ENCODE data around the gene VWA2. TPM values are rescaled to one million over a fixed set of nuclear protein-coding genes. Genes with fewer than 3 reads are reported as not detected.

VWA2 gene
- total and polyA plus RNA-seq, 4 donors, result 1.6 to 18.3 (median 8.4) TPM

DNA sequence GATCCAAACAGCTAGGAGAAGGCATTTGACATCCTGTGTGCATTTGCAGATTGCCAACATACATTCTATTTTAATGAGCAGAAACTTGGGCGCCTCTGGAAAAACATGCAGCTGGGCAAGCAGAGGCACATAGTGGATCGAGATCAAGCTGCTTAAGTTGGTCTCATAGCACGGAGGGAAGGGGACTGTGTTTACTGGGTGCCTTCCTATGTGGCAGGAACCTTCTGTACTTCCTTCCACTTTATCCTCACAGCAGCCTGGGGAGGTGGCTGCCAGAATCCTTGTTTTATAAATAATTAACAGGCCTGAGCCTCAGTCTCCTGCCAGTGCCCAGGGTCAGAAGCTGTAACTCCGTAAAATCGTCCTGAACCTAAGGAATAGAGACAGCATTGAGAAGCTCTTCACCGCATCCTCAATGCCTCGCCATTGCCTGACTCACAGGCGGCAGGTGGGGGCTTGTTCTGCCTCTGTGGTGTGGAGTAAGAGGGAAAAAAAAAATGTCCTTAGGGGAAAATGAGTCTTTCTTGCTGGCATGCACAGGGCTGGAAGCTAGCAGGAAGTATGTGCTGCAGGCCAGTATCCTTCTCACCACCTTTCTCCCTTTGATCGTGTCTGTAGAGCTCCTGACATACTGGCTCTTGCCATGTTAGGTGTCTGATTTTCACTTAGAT lies 6.2 kb downstream of the VWA2 start:
- Histone ChIP-seq H3K4me3 (no peak overlapping the region), H3K9ac (ENCODE audit: insufficient read depth in 1 of 2, low read length in 2 of 2) (no peak overlapping the region), H3K4me1 (ENCODE audit: control insufficient read depth in 5 of 5, insufficient read depth in 5 of 5, low read length in 5 of 5) (peaks cover 0 to 18% (median 0%) of the 10 kb centered on the region in 5 donors), H3K27ac (ENCODE audit: low read depth in 1 of 2, low read length in 1 of 2) (peak overlapping the region in 1 of 2 donors; percentile 59), H3K36me3 (ENCODE audit: control insufficient read depth in 4 of 4, insufficient read depth in 4 of 4, low read length in 4 of 4) (no peaks in the 10 kb centered on the region), H3K9me3 (ENCODE audit: control insufficient read depth in 4 of 4, insufficient read depth in 3 of 4, low read length in 3 of 4) (peaks cover 0 to 3% (median 0%) of the 10 kb centered on the region in 4 donors), H3K27me3 (ENCODE audit: control insufficient read depth in 3 of 3, insufficient read depth in 3 of 3, low read length in 2 of 3) (peaks cover 0 to 24% (median 18%) of the 10 kb centered on the region in 3 donors)
- ATAC-seq (ENCODE audit: insufficient read depth, low FRiP score) (no peak), DNase-seq (peak in 2 of 3 donors; percentile 19 to 32)
- TF ChIP-seq, protein P1, sequence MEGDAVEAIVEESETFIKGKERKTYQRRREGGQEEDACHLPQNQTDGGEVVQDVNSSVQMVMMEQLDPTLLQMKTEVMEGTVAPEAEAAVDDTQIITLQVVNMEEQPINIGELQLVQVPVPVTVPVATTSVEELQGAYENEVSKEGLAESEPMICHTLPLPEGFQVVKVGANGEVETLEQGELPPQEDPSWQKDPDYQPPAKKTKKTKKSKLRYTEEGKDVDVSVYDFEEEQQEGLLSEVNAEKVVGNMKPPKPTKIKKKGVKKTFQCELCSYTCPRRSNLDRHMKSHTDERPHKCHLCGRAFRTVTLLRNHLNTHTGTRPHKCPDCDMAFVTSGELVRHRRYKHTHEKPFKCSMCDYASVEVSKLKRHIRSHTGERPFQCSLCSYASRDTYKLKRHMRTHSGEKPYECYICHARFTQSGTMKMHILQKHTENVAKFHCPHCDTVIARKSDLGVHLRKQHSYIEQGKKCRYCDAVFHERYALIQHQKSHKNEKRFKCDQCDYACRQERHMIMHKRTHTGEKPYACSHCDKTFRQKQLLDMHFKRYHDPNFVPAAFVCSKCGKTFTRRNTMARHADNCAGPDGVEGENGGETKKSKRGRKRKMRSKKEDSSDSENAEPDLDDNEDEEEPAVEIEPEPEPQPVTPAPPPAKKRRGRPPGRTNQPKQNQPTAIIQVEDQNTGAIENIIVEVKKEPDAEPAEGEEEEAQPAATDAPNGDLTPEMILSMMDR (IDR thresholded peaks at IDR 0.05; ENCODE audit: control extremely low read depth, extremely low read depth), result no peak
- 39 to 45% methylated on average over 9 of the region's 9 CpGs for WGBS, 2 donors

DNA sequence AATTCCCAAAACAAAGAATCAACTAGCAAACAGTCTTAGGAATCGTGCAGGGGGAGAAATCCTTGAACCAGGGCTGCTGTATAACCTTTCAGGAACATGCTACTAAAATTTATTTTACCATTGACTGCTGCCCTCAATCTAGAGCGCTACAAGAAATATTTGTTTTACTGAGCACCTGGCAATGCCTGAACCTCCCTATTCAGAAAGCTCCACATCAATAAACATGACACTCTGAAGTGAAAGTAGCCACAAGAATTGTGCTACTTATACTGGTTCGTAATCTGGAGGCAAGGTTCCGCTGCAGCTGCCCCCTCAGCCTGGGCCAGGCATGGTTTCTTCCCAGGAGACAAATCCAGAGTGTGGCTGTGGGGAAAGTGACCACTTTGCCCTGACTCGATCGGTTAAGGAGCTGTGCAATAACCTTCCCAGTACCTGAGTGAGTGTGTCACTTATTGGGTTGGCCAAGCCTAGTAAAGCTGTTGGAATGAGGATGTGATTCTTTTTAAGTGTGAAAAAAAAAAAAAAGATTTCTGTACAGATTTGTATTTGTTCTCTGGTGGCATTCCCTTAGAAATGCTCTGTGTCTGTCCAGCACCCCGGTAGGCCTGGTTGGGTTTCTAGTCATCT lies 7.7 kb downstream of the VWA2 start:
- Histone ChIP-seq H3K27me3 (ENCODE audit: control insufficient read depth in 3 of 3, insufficient read depth in 3 of 3, low read length in 2 of 3) (peaks cover 0 to 10% (median 4%) of the 10 kb centered on the region in 3 donors), H3K36me3 (ENCODE audit: control insufficient read depth in 4 of 4, insufficient read depth in 4 of 4, low read length in 4 of 4) (no peaks in the 10 kb centered on the region), H3K9me3 (ENCODE audit: control insufficient read depth in 4 of 4, insufficient read depth in 3 of 4, low read length in 3 of 4) (peaks cover 0 to 3% (median 0%) of the 10 kb centered on the region in 4 donors), H3K4me3 (no peak overlapping the region), H3K9ac (ENCODE audit: insufficient read depth in 1 of 2, low read length in 2 of 2) (no peak overlapping the region), H3K4me1 (ENCODE audit: control insufficient read depth in 5 of 5, insufficient read depth in 5 of 5, low read length in 5 of 5) (peaks cover 0 to 18% (median 0%) of the 10 kb centered on the region in 5 donors), H3K27ac (ENCODE audit: low read depth in 1 of 2, low read length in 1 of 2) (peak overlapping the region in 1 of 2 donors; percentile 48)
- 56 to 77% methylated on average over 7 of the region's 7 CpGs for WGBS, 2 donors
- ATAC-seq (ENCODE audit: insufficient read depth, low FRiP score), result peak; percentile 50
- no peak for DNase-seq
- TF ChIP-seq, protein P1 (IDR thresholded peaks at IDR 0.05; ENCODE audit: control extremely low read depth, extremely low read depth), result no peak

DNA sequence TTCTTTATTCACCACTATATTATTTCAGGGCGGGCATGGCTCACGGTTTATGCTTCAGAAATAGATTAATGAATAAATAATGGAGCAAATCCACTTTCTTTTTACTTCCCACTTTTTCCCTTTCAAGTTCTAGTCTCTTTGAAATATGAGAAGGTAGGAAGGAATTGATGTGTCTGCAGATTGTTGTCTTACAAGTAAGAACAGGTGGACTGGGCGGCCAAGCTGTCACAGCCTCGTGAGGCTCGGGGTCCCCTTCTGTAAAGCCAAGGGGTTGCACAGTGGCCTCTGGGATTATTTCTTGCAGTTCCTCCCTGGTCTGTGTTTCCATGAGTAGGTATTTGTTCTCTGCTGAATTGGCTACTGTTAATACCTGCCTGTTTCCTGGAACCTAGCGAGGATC lies 11.2 kb downstream of the VWA2 start:
- H3K4me3 ChIP-seq, result no peak overlapping the region
- peaks cover 0 to 3% (median 0%) of the 10 kb centered on the region in 4 donors for H3K9me3 ChIP-seq (ENCODE audit: control insufficient read depth in 4 of 4, insufficient read depth in 3 of 4, low read length in 3 of 4)
- H3K9ac ChIP-seq (ENCODE audit: insufficient read depth in 1 of 2, low read length in 2 of 2), result no peak overlapping the region
- 86 to 88% methylated on average over 6 of the region's 6 CpGs for WGBS, 2 donors
- TF ChIP-seq, protein P1 (IDR thresholded peaks at IDR 0.05; ENCODE audit: control extremely low read depth, extremely low read depth), result no peak
- peaks cover 0 to 6% (median 0%) of the 10 kb centered on the region in 5 donors for H3K4me1 ChIP-seq (ENCODE audit: control insufficient read depth in 5 of 5, insufficient read depth in 5 of 5, low read length in 5 of 5)
- H3K27me3 ChIP-seq (ENCODE audit: control insufficient read depth in 3 of 3, insufficient read depth in 3 of 3, low read length in 2 of 3), result no peaks in the 10 kb centered on the region
- DNase-seq (no peak), ATAC-seq (ENCODE audit: insufficient read depth, low FRiP score) (no peak)
- no peak overlapping the region for H3K27ac ChIP-seq (ENCODE audit: low read depth in 1 of 2, low read length in 1 of 2)
- no peaks in the 10 kb centered on the region for H3K36me3 ChIP-seq (ENCODE audit: control insufficient read depth in 4 of 4, insufficient read depth in 4 of 4, low read length in 4 of 4)
